Activated CD8-positive, alpha-beta T cell treated with anti-CD3 and anti-CD28 coated beads for 36 hours (primary cell): ENCODE data around the gene CD3E. TPM values are rescaled to one million over a fixed set of nuclear protein-coding genes. Genes with fewer than 3 reads are reported as not detected.

Source experiments
- ATAC-seq: fragments of 200-7000 bp; cut with Tn5 transposase; one replicate; pipeline ENCODE4 v1.10.0; 2021; ENCODE audit warnings: mild to moderate bottlenecking, moderate library complexity
- CTCF ChIA-PET: fragments of 350-600 bp; sonication (Branson Sonifier 250); formaldehyde crosslinking; loops from one replicate; lab custom pipeline; 2021; ENCODE audit warnings: antibody characterized with exemption; lab: Charles Lee
- POLR2A ChIA-PET: fragments of 350-600 bp; sonication (Branson Sonifier 250); formaldehyde crosslinking; loops from one replicate; lab custom pipeline; 2021; ENCODE audit warnings: antibody characterized with exemption; lab: Charles Lee
- DNase-seq: peaks from one replicate; pipeline ENCODE4 v3.0.0-alpha.2; 2020
- H3K27ac Mint-ChIP-seq: one replicate; pipeline ENCODE4 v1.8.0; 2021; ENCODE audit warnings: mild to moderate bottlenecking, mixed read lengths
- H3K27me3 Mint-ChIP-seq: one replicate; pipeline ENCODE4 v1.8.0; 2021; ENCODE audit warnings: mixed read lengths
- H3K36me3 Mint-ChIP-seq: one replicate; pipeline ENCODE4 v1.8.0; 2021; ENCODE audit warnings: low read depth, mixed read lengths
- H3K4me1 Mint-ChIP-seq: one replicate; pipeline ENCODE4 v1.8.0; 2021; ENCODE audit warnings: low read depth, mixed read lengths
- H3K4me3 Mint-ChIP-seq: one replicate; pipeline ENCODE4 v1.8.0; 2021; ENCODE audit warnings: mild to moderate bottlenecking, moderate library complexity, mixed read lengths
- H3K9me3 Mint-ChIP-seq: one replicate; pipeline ENCODE4 v1.8.0; 2021; ENCODE audit warnings: mixed read lengths
- intact Hi-C: fragments of 100-400 bp; cut with micrococcal nuclease; formaldehyde crosslinking; loops from one replicate; pipeline ENCODE4 v1.10.0; 2022
- total RNA-seq, 2 experiments: library from RNA; stranded (reverse); gene quantifications; one replicate each; pipeline ENCODE4 v1.2.3, GENCODE V29; 2021
- TF ChIP-seq, protein P1 (sequence below): fragments of 200-600 bp; IDR thresholded peaks from one replicate; pipeline ENCODE4 v1.8.0; 2022; ENCODE audit warnings: antibody characterized with exemption, mild to moderate bottlenecking

The CD3E gene
- total RNA-seq, 2 experiments from 2014 or later: 372 to 387 TPM

DNA sequence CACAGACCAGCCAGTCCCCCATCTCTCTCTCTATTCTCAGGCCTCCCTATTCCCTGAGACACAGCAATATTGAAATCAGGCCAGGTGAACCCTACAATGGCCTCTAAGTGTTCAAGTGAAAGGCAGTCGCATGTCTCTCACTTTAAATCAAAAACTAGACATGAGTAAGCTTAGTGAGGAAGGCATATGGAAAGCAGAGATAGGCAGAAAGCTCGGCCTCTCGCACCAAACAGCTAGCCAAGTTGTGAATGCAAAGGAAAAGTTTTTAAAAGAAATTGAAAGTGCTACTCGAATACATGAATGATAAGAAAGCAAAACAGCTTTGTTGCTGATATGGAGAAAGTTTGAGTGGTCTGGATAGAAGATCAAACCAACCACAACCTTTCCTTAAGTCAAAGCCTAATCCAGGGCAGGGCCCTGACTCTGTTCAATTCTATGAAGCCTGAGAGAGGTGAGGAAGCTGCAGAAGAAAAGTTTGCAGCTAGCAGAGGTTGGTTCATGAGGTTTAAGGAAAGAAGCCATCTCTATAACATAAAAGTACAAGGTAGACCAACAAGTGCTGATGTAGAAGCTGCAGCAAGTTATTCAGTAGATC, 20.7 kb upstream of the CD3E start:
- peak overlapping the region; percentile 89 for H3K27ac Mint-ChIP-seq
- H3K4me3 Mint-ChIP-seq: peak overlapping the region; percentile 31
- H3K4me1 Mint-ChIP-seq: peaks cover 49% of the 10 kb centered on the region
- no peaks in the 10 kb centered on the region for H3K36me3 Mint-ChIP-seq
- intact Hi-C loops: no loop called here
- ChIA-PET CTCF (interaction anchor here (0.9 to 7.3 kb wide), 15 partner anchors 11 to 297 kb away, joined by 3 to 65 read pairs (median 4); partner anchors contain the start of genes CD3E, JAML and MPZL2), POLR2A (interaction anchor here (0.8 to 2.9 kb wide), 14 partner anchors 11 to 84 kb away, joined by 3 to 14 read pairs (median 3); partner anchors contain the start of genes CD3G, JAML and MPZL3)
- TF ChIP-seq, protein P1, sequence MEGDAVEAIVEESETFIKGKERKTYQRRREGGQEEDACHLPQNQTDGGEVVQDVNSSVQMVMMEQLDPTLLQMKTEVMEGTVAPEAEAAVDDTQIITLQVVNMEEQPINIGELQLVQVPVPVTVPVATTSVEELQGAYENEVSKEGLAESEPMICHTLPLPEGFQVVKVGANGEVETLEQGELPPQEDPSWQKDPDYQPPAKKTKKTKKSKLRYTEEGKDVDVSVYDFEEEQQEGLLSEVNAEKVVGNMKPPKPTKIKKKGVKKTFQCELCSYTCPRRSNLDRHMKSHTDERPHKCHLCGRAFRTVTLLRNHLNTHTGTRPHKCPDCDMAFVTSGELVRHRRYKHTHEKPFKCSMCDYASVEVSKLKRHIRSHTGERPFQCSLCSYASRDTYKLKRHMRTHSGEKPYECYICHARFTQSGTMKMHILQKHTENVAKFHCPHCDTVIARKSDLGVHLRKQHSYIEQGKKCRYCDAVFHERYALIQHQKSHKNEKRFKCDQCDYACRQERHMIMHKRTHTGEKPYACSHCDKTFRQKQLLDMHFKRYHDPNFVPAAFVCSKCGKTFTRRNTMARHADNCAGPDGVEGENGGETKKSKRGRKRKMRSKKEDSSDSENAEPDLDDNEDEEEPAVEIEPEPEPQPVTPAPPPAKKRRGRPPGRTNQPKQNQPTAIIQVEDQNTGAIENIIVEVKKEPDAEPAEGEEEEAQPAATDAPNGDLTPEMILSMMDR: no peak
- DNase-seq: peak; percentile 48
- peaks cover 3% of the 10 kb centered on the region for H3K9me3 Mint-ChIP-seq
- peak; percentile 66 for ATAC-seq
- no peaks in the 10 kb centered on the region for H3K27me3 Mint-ChIP-seq

DNA sequence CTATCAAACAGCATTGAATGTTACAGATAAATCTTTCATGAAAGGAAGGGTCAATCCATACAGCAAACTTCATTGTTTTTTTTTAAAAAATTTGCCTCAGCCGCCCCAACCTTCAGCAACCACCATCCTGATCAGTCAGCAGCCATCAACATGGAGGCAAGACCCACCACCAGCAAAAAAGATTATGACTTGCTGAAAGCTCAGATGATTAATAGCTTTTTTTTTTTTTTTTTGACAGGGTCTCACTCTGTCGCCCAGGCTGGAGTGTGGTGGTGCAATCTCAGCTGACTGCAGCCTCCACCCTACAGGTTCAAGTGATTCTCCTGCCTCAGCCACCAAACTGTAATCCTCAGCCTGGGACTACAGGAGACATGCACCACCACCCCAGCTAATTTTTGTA, 18.0 kb upstream of the CD3E start:
- H3K36me3 Mint-ChIP-seq: no peaks in the 10 kb centered on the region
- TF ChIP-seq, protein P1: no peak
- H3K4me1 Mint-ChIP-seq: peaks cover 53% of the 10 kb centered on the region
- peaks cover 5% of the 10 kb centered on the region for H3K9me3 Mint-ChIP-seq
- intact Hi-C loops: no loop called here
- H3K4me3 Mint-ChIP-seq: no peak overlapping the region
- DNase-seq (no peak), ATAC-seq (no peak)
- H3K27me3 Mint-ChIP-seq: no peaks in the 10 kb centered on the region
- ChIA-PET CTCF (interaction anchor here (1.2 to 7.3 kb wide), 3 partner anchors 9 to 88 kb away, joined by 3 to 65 read pairs (median 53); no protein-coding TSS in a partner anchor), POLR2A (interaction anchor here (1.2 to 1.7 kb wide), 2 partner anchors 61 to 62 kb away, joined by 3 to 6 read pairs; partner anchors contain the start of gene JAML)
- no peak overlapping the region for H3K27ac Mint-ChIP-seq

DNA sequence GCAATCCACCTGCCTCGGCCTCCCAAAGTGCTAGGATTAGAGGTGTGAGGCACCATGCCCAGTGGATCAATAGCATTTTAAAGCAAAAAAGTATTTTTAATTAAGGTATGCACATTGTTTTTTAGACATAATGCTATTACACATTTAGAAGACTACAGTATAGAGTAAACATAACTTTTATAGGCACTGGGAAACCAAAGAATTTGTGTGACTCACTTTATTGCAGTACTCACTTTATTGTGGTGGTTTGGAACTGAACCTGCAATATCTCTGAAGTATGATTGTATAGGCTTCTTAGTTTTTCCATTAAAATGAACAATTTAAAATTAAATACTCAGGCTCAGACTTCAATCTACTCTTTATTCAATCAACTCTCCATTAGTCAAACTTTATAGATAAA, 17.5 kb upstream of the CD3E start:
- TF ChIP-seq, protein P1: no peak
- peaks cover 5% of the 10 kb centered on the region for H3K9me3 Mint-ChIP-seq
- intact Hi-C loops: no loop called here
- no peak for ATAC-seq
- H3K27me3 Mint-ChIP-seq: no peaks in the 10 kb centered on the region
- H3K4me3 Mint-ChIP-seq: no peak overlapping the region
- ChIA-PET POLR2A (interaction anchor here (0.6 to 1.7 kb wide), 5 partner anchors 61 to 1067 kb away, joined by 3 to 6 read pairs (median 3); partner anchors contain the start of gene JAML), CTCF (interaction anchor here (1.2 to 7.3 kb wide), 4 partner anchors 9 to 88 kb away, joined by 3 to 65 read pairs (median 28); no protein-coding TSS in a partner anchor)
- peaks cover 53% of the 10 kb centered on the region for H3K4me1 Mint-ChIP-seq
- no peaks in the 10 kb centered on the region for H3K36me3 Mint-ChIP-seq
- H3K27ac Mint-ChIP-seq: no peak overlapping the region
- DNase-seq: no peak

DNA sequence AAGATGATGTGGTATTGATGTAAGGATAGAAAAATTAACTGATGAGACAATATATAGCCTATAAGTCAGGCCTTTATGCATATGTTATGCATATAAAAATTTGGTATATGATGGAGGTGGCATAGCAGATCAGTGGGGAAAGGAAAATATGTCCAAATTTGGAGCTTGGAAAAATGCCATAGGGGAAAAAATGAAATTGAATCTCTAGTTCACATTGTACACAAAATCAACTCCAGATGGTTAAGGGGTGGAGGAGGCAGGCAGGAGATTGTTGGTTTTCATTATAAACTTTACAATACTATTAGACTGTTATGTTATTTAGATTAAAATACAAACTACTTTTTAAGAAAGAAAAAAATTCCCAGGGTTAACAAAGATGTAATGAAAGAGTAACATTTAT, 15.1 kb upstream of the CD3E start:
- TF ChIP-seq, protein P1: no peak
- Mint-ChIP-seq H3K4me3 (no peak overlapping the region), H3K36me3 (no peaks in the 10 kb centered on the region), H3K27ac (no peak overlapping the region), H3K9me3 (peaks cover 5% of the 10 kb centered on the region), H3K4me1 (peaks cover 32% of the 10 kb centered on the region), H3K27me3 (no peaks in the 10 kb centered on the region)
- ChIA-PET POLR2A (interaction anchor here (0.7 kb wide), 1 partner anchor 16 kb away, joined by 3 read pairs; no protein-coding TSS in a partner anchor), CTCF (interaction anchor here (1.0 to 5.8 kb wide), 13 partner anchors 9 to 147 kb away, joined by 3 to 53 read pairs (median 5); partner anchors contain the start of genes CD3E and JAML)
- ATAC-seq (no peak), DNase-seq (no peak)
- intact Hi-C loops: no loop called here

DNA sequence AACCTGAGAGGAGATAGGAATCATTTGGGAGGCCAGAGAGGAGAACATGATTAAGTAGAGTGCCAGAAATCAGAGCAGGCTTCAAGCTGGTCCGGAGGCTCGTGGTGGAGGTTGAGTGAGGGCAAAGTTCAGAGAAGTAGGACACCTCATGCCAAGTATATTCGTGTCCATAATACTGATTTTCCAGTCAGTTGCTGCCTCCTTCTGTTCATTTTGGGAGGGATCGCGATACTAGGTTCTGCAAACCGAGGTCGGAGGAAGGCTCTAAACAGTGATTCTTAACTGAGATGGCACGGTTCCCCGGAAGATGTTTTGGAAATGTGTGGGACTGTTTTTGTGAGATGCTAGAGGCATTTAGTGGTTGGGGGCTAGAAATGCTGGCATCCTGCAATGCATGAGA, 13.6 kb upstream of the CD3E start:
- peaks cover 3% of the 10 kb centered on the region for H3K9me3 Mint-ChIP-seq
- CTCF ChIA-PET: interaction anchor here (0.6 to 5.8 kb wide), 36 partner anchors 8 to 431 kb away, joined by 3 to 53 read pairs (median 4); partner anchors contain the start of genes CD3E and MPZL2
- TF ChIP-seq, protein P1: peak; percentile 48
- ATAC-seq: peak; percentile 71
- peak; percentile 74 for DNase-seq
- H3K4me3 Mint-ChIP-seq: no peak overlapping the region
- POLR2A ChIA-PET: interaction anchor here (0.6 to 1.3 kb wide), 8 partner anchors 9 to 184 kb away, joined by 3 to 5 read pairs (median 3); no protein-coding TSS in a partner anchor
- no peaks in the 10 kb centered on the region for H3K27me3 Mint-ChIP-seq
- no peak overlapping the region for H3K27ac Mint-ChIP-seq
- H3K36me3 Mint-ChIP-seq: no peaks in the 10 kb centered on the region
- H3K4me1 Mint-ChIP-seq: peaks cover 32% of the 10 kb centered on the region
- intact Hi-C loops: loop anchor here (5.0 kb wide), 3 partner anchors 34 to 144 kb away; no protein-coding TSS in a partner anchor
